GM21447 (cell line): ENCODE results near the gene AHNAK.

ENCODE experiments used
- ATAC-seq: cut with Tn5 transposase; IDR thresholded peaks from one replicate; pipeline ENCODE4 v1.9.1; 2021; ENCODE audit not compliant: unreplicated experiment

Gene AHNAK

DNA sequence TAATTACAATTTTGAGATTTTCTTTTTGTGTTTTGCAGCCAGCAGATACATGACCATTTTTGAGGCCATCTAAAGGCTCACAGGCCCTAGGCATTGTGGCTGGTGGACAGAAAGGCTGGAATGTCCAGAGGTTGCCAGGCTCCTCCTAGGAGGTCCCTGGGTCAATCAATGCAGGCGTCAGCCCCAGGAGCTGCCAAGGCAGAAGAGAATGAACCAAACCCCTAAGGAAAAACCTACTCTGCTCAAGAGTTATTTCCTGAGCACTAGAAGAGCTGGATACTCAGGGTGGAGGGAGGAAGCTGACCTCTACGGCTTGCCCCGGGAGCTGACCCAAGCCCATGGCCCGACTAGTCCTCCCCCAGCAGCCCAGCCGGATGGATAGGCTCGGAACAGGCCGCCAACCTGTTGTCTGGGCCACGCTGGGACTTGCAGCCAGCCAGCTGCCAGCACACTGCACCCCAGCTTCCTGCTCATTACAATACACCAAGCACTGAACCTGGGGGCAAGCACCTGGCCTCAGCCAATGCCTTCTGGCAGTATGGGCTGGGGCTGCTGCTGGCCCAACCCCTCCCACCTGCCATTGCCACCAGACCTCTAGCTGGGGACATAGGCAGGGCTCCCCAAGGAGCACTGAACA, 133.4 kb downstream of the AHNAK start:
- no peak for ATAC-seq

DNA sequence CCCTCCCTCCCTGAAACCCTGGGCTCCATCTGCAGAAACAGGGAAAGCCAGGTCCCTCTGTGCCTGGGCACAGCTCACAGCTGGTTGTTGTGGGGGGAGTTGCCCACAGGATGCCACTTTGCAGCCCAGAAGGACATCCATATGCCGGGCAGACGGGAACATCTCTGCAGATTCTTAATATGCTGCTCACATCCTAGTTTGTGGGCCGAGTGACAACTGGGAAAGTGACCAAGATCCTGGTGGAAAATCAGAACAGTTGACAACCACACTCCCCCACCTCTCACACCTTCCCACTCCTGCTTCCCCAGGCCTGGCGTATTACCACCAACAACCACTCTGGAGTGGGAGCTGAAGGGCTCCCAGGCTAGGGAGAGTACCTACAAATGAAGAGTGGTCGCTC, 135.1 kb downstream of the AHNAK start:
- ATAC-seq, result no peak

GRCh38 chr11:62410972-62411371, 135.6 kb downstream of the AHNAK start:
- ATAC-seq, result no peak

GRCh38 chr11:62409831-62410230, 136.8 kb downstream of the AHNAK start:
- no peak for ATAC-seq

DNA sequence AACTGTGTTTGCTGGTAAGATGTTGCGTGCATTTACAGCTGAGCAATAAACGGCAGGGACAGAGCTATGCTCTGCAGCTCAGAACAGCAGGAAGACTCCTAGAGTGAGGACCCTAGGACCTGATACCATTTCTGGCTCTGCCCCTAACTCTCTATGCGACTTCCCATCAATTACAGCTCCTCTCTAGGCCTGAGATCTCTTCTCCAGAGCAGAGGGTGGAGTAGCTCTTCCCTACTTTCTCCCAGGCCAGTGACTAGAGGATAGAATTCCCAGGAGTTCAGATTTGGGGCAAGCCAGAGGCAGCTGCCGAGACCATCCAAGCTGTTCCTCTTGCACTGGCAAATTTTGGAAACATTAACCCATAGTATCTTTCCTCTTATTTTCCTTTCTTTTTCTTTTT, 140.6 kb downstream of the AHNAK start:
- no peak for ATAC-seq

DNA sequence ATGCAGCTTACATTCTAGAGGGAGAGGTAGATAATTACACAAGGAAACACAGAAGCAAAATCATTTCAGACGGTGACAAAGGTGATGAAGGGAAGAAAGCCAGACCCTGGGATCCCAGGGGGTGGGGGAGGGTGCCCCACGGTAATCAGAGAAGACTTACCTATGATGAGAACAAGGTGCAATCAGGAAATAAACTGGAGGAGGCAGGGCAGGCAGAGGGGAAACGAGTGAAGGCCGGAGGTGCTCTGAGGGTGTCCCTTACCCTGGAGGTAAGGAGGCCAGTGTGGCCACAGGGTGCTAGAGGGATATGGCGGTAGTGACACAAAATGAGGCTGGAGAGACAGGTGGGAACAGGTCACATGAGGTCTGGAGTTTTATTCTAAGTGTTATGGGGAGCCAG, 141.7 kb downstream of the AHNAK start:
- ATAC-seq, result no peak

DNA sequence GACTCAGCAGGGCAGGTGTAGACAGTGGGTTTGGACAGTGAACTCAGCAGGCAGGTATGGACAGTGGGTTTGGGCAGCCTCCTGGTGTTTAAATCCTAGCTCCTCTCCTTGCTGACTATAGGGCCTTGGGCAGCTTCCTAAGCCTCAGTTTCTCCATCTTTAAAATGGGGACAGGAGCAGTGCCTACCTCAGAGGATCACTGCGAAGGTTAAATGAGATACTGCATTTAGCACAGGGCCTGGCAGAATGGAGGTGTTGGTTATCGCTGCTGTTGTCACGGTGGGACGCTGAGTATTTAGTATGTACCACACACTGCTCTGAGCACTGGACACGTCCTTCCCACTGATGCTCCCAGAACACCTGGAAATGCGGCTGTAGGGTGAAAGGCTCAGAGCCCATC, 142.2 kb downstream of the AHNAK start:
- no peak for ATAC-seq

DNA sequence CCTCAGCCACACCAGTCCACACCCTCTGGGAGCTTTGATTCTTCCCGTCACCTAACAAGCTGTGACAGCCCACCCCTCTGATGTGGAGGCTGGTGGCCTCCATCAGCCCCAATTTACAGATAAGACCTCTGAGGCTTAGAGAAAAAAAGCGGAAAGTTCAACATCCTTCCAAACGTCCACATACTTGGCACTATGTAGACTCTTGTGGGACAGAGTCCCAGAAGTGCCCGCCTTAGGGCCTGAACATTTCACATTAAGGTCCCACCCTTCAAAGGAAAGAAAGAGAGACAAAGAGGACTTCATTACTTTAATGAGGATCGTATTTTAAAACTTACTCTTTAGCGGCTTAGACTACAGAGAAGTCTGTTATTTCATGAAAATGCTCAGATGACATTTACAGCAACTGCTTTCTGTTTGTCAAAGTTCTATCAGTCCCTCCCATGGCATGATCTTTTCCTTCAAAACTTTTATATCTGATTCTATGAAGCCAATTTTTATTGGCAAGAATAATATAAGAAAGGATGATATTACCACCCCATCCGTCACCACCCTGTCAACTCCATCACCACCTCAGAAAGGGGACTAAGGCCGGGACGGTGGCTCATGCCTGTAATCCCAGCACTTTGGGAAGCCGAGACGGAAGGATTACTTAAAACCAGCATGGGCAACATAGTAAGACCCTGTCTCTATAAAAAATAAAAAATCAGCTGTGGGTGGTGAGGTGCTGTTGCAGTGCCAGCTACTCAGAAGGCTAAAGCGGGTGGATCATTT, 143.5 kb downstream of the AHNAK start:
- ATAC-seq, result no peak

DNA sequence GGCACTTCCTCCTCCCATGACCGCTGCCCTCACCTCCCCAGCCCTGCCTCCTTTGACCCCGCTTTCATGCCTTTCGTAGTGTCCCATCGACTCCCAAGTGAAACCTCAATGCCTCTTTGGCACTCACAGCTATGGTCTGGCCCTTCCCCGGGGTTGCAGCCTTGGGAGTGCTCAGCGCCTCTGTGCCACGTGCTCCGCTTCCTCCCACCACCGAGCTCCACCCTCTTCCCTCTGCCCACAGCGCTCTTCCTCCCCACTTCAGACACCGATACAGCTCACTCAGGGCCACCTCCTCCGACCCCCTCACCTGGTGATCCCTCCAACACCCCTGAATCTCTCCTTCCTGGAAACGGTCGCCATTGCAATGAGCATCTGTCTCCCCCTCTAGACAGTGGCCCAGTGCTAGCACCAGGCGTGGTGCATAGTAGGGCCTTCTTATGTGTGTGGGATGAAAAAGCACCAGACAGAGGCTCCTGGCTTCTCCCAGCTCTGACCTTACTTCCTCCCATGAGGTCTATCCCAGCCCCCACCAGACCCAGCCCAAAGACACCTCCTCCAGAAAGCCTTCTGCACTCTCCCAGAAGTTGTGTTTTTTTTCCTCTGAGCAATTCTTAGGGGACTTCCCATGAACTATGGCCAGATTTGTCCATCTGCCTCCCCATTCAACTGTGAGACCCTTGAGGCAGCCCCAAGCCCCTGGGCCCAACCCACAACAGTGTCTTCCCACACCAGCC, 144.2 kb downstream of the AHNAK start:
- no peak for ATAC-seq

- no peak for ATAC-seq
These were observed 144.8 kb downstream of the AHNAK start for GRCh38 chr11:62401811-62402210.

- ATAC-seq, result no peak
These were observed 145.2 kb downstream of the AHNAK start for GRCh38 chr11:62401356-62401755.

GRCh38 chr11:62400760-62401159, 145.8 kb downstream of the AHNAK start:
- no peak for ATAC-seq

DNA sequence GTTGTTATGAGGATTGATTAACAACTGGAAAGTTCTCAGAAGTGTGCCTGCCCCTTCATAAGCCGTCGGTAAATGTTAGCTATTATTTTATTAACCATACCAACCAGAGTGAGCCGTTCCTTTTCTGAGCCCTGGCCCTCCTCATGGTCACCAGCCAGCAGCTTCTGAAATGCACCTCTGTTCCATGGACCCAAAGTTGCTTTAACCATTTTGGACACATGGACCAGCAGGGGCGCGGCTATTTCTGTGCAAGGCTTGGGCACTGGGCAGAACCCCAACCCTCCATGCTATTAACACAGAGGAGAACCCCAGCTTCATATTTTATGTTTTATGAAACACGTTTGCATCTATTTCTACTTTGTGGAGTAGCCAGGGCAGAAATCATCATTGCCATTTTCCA, 146.3 kb downstream of the AHNAK start:
- no peak for ATAC-seq

DNA sequence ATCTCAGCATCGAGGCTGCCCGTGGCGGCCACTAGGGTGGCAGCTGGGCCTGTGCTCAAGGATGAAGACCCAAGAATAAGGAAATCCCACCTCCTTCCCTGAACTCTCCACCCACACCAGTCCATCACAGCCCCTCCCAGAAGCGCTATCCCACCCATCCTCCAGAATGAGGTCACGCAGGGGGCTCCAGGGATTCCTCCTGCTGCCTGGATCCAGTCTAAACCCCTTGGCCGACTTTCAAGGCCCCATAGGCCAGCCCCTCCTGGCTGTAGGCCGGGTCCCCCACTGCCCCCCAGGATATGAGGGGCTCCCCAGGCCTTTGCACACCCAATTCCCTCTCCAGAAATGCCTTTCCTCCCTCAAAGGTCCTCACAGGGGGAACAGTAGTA, 146.7 kb downstream of the AHNAK start:
- no peak for ATAC-seq

DNA sequence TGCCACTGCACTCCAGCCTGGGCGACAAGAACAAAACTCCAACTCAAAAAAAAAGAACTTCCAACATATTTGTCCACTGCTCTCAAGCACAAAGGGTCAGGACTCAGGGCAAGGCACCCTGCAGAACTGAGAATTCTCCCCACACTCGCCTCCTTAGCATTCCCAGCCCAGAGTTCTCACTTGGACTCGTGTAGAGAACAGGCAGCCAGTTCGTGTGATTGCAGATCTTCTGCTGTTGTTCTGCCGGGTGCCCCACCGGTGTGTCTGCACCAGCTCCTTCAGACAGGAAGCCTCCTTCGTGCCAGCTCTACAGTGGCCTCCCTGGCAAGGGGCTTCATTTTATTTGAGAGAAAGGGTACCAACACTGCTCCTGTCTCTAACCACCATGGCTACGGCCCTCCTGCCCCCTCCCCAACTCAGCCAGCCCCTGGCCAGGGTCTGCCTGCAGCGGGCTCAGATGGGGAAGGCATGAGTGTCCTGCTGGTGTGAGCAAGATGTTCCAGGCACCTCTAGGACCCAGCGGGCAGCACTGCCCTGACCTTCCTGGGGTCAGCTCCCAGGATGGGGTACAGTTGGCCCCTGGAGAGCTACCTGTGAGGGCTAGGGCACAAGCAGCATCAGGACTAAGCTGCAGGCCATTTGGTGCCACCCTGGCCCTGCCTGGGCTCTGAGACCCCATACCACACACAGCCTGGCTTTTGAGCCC, 147.3 kb downstream of the AHNAK start:
- no peak for ATAC-seq

DNA sequence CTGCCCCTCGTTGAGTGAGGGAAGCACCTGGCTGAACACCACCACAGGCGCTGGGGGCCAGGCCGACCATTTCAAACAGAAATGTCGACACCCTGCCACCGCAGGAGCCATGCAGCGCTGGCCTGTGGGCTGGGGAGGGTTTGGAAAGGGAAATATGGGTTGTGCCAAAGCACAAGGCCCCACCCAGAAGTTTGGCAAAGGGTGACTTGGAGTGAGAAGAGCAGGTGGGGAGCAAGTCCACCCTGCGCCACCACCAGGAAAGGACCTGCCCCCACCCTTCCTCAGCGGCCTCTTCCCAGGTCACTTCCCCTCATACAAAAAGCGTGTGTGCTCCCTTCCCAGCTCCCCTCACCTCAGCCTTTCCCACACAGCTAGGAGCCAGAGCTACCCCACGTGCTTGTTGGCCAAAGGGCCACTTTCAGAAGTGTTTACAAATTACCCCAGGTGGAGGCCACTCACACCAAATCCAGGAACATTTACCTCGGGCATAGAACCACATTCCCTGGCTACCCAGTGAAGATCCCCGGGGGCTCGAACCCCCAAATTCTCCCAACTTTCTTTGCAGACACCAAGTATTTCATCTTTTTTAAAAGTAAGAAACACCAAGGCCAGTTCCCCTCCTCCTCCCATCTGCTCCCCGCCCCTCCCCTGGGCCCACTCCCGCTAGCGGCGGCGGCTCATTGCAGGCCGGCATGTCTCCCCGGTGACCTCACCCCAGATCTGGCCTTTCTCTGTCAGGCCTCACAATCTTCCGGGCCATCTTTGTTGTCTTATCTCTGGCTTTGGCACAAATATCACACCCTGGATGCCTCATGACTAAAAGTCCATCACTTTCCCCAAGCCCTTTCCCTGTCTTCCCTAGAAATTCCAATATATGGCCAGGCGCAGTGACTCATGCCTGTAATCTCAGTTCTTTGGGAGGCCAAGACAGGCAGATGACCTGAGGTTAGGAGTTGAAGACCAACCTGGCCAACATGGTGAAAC, 148.3 kb downstream of the AHNAK start:
- no peak for ATAC-seq

DNA sequence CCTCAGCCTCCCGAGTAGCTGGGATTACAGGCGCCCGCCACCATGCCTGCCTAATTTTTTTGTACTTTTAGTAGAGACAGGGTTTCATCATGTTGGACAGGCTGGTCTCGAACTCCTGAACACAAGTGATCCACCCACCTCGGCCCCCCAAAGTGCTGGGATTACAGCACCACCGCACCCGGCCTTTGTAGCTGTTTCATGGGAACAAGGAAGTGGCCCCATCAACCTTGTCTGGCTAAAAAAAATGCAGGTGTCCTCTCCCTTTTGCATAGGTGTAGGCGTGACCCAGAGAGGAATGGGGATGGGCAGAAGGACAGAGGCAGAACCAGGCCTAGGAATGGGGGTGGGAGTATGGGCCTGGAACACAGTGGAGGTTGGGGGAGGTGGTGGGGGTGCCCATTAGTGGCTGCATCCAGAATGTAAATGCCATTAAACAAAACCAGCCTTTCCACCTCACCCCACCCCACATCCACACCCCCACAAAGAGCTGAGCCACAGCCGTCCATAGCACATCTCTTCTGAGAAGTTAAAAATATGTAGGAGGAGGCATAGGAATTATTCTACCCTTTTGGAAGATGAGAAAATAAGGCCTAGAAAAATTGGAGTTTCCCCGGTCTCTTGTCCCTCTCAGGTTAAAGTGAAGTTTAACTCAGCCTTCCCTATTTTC, 150.6 kb downstream of the AHNAK start:
- ATAC-seq, result no peak

GRCh38 chr11:62394825-62395538, 151.6 kb downstream of the AHNAK start:
- peak; percentile 60 for ATAC-seq

GRCh38 chr11:62393735-62394134, 152.9 kb downstream of the AHNAK start:
- no peak for ATAC-seq
